Smooth muscle cell (in vitro differentiated cells): ENCODE results near the gene PLEKHG2. TPM values are rescaled to one million over a fixed set of nuclear protein-coding genes. Genes with fewer than 3 reads are reported as not detected.
A peak's percentile ranks its signal among the peaks of the same experiment; 100 is the strongest.

Experiments
- DNase-seq: peaks from one replicate; lab custom pipeline; 2025; ENCODE audit not compliant: unreplicated experiment; lab: John Stamatoyannopoulos, UW
- H2AFZ ChIP-seq: fragments of 200-600 bp; sonication (generic); 2 replicates; pipeline ENCODE4 v1.6.0; 2016; ENCODE audit warnings: antibody characterized with exemption, low read depth, mild to moderate bottlenecking
- H3F3A ChIP-seq: fragments of 200-600 bp; sonication (generic); 2 replicates; pipeline ENCODE4 v1.6.0; 2017; ENCODE audit warnings: antibody characterized with exemption, low read depth
- H3K27ac ChIP-seq: fragments of 200-600 bp; sonication (generic); 2 replicates; pipeline ENCODE4 v1.5.1; 2016; ENCODE audit warnings: low read depth, mild to moderate bottlenecking
- H3K27me3 ChIP-seq: fragments of 200-600 bp; sonication (generic); 2 replicates; pipeline ENCODE4 v1.6.1; 2016; ENCODE audit warnings: low read depth, mild to moderate bottlenecking
- H3K36me3 ChIP-seq: fragments of 200-600 bp; sonication (generic); 2 replicates; pipeline ENCODE4 v1.5.1; 2016; ENCODE audit warnings: low read depth
- H3K4me1 ChIP-seq: fragments of 200-600 bp; sonication (generic); 2 replicates; pipeline ENCODE4 v1.5.1; 2016; ENCODE audit warnings: low read depth
- H3K4me2 ChIP-seq: fragments of 200-600 bp; sonication (generic); 2 replicates; pipeline ENCODE4 v1.6.0; 2016; ENCODE audit warnings: mild to moderate bottlenecking
- H3K4me3 ChIP-seq: fragments of 200-600 bp; sonication (generic); 2 replicates; pipeline ENCODE4 v1.5.1; 2016; ENCODE audit warnings: mild to moderate bottlenecking
- H3K79me2 ChIP-seq: fragments of 200-600 bp; sonication (generic); 2 replicates; pipeline ENCODE4 v1.6.0; 2016; ENCODE audit warnings: low read depth, mild to moderate bottlenecking
- H3K9ac ChIP-seq: fragments of 200-600 bp; sonication (generic); 2 replicates; pipeline ENCODE4 v1.6.0; 2016; ENCODE audit warnings: low read depth
- H3K9me3 ChIP-seq: fragments of 200-600 bp; sonication (generic); replicated peaks from 2 replicates; pipeline ENCODE4 v1.5.1; 2016; ENCODE audit warnings: low read depth
- H4K20me1 ChIP-seq: fragments of 200-600 bp; sonication (generic); 2 replicates; pipeline ENCODE4 v1.6.0; 2016; ENCODE audit warnings: low read depth
- CTCF ChIP-seq: fragments of 200-600 bp; sonication (generic); IDR thresholded peaks from 2 replicates; pipeline ENCODE4 v1.5.1; 2017; ENCODE audit warnings: borderline replicate concordance, mild to moderate bottlenecking, antibody characterized with exemption; ENCODE audit not compliant: insufficient read depth, poor library complexity, severe bottlenecking
- WGBS: methylation state at CpG from one replicate; pipeline ENCODE4 v1.1.7; 2016; ENCODE audit warnings: low lambda C conversion rate; 5-methylcytosine and 5-hydroxymethylcytosine counted together
- polyA plus RNA-seq: library from polyadenylated mRNA; unstranded; fragments of >200 nt; fragmentation: Nextera tagmentation; extraction: Ambion mirVana; gene quantifications from 2 replicates; pipeline ENCODE4 v1.2.1, GENCODE V29; 2016
- total RNA-seq: library from RNA; depleted of rRNA; stranded (reverse); fragments of >200 nt; gene quantifications from 2 replicates; pipeline ENCODE4 v1.2.3, GENCODE V29; 2014

PLEKHG2 gene
- total and polyA plus RNA-seq, 2 experiments from 2014 or later, result 33.0 to 42.2 TPM

- Histone ChIP-seq H3K36me3 (no peaks in the 10 kb centered on the region), H3K79me2 (peaks cover 49% of the 10 kb centered on the region), H3K27me3 (no peaks in the 10 kb centered on the region), H2AFZ (no peak overlapping the region), H3K9ac (peak overlapping the region; percentile 92), H4K20me1 (peaks cover 34% of the 10 kb centered on the region), H3K4me1 (peaks cover 17% of the 10 kb centered on the region), H3K27ac (peak overlapping the region; percentile 95), H3K4me3 (peak overlapping the region; percentile 96), H3K9me3 (no peaks in the 10 kb centered on the region), H3F3A (peaks cover 24% of the 10 kb centered on the region), H3K4me2 (peak overlapping the region; percentile 94)
- no peak for TF ChIP-seq CTCF
- WGBS, result 8% methylated on average over 13 of the region's 35 CpGs
- no peak for DNase-seq
Measured at GRCh38 chr19:39410017-39410830, 2.2 kb upstream of the PLEKHG2 start.

GRCh38 chr19:39410831-39411080 lies 1.7 kb upstream of the PLEKHG2 start:
- peaks cover 39% of the 10 kb centered on the region for H4K20me1 ChIP-seq
- DNase-seq, result no peak

GRCh38 chr19:39411081-39411831 lies 1.2 kb upstream of the PLEKHG2 start:
- DNase-seq, result no peak
- no peak overlapping the region for H2AFZ ChIP-seq
- H4K20me1 ChIP-seq, result peaks cover 44% of the 10 kb centered on the region
- H3K9me3 ChIP-seq, result no peaks in the 10 kb centered on the region
- H3K4me1 ChIP-seq, result peaks cover 20% of the 10 kb centered on the region
- peaks cover 60% of the 10 kb centered on the region for H3K79me2 ChIP-seq
- WGBS, result 27% methylated on average over 9 of the region's 9 CpGs
- peak overlapping the region; percentile 96 for H3K4me3 ChIP-seq
- no peaks in the 10 kb centered on the region for H3K36me3 ChIP-seq
- peak overlapping the region; percentile 95 for H3K27ac ChIP-seq
- H3F3A ChIP-seq, result peaks cover 24% of the 10 kb centered on the region
- H3K27me3 ChIP-seq, result no peaks in the 10 kb centered on the region
- peak overlapping the region; percentile 94 for H3K4me2 ChIP-seq
- TF ChIP-seq CTCF, result no peak
- H3K9ac ChIP-seq, result no peak overlapping the region

More at GRCh38 chr19:39410831-39411080, 1.7 kb upstream of the PLEKHG2 start:
- Histone ChIP-seq H2AFZ (no peak overlapping the region), H3K4me1 (peaks cover 20% of the 10 kb centered on the region), H3F3A (peaks cover 24% of the 10 kb centered on the region), H3K9ac (peak overlapping the region; percentile 92), H3K27me3 (no peaks in the 10 kb centered on the region), H3K79me2 (peaks cover 55% of the 10 kb centered on the region), H3K4me3 (peak overlapping the region; percentile 96), H3K9me3 (no peaks in the 10 kb centered on the region), H3K27ac (peak overlapping the region; percentile 95), H3K36me3 (no peaks in the 10 kb centered on the region), H3K4me2 (peak overlapping the region; percentile 94)
- WGBS, result 81% methylated on average over 1 of the region's 1 CpG
- TF ChIP-seq CTCF, result no peak
